22Rv1 (cell line): ENCODE results near the gene GRIA4.

ENCODE experiments used
- H3K27ac ChIP-seq: fragments of 450-650 bp; 2 replicates; pipeline ENCODE4 v1.5.1; 2017
- CTCF ChIP-seq: fragments of 450-650 bp; IDR thresholded peaks from 2 replicates; pipeline ENCODE4 v1.5.1; 2017; ENCODE audit warnings: mild to moderate bottlenecking
- ZFX ChIP-seq: fragments of 450-650 bp; IDR thresholded peaks from 2 replicates; pipeline ENCODE4 v1.6.1; 2017; ENCODE audit warnings: antibody characterized with exemption, borderline replicate concordance

GRIA4 gene

DNA sequence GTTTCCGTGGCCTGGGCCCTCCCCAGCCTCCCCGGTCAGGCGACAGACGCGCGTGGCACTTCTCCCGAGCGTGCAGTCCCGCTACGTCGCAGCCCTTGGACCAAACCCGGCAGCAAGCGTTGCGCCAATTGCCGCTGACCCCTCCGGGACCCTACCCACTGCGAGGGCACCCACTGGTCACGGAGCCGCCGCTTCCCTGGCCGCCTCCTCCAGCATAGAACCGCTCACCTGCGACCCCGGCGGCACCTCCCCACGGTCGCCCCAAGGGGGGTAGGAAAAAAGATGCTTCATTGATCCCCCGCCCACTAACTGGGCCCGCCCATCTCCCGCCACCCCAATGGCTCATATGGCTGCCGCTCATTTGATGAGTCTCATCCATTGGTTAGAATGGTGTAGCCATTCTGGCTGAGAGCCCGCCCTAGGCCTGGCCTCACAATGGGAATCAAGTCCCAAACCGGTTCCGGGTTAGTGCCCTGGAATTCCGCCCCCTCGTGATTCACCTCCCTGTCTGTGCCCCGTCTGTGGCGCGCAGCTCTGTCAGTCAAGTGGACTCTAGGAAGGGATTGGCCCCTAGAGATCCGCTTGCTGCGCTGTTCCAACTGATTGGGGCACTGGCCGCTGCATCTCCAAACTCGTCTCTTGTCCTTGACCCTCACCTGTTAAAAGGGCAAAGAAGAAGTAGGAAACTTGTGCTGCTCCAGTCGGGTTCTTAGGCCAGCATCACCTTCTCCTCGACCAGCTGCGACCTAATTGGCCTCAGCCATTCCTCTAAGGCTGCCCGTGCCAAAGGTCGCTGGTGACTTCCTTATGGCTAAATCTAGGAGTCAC is 412.3 kb downstream of the GRIA4 start, which contains the start of gene MSANTD4:
Gene MSANTD4, minus strand, starts transcription at position 274 of the 828 bp plus-strand sequence. CDS start 11,323 bp downstream, outside the sequence.
- TF ChIP-seq CTCF (no peak), ZFX (no peak)
- H3K27ac ChIP-seq = peak within 1 kb of the TSS; percentile 79

GRCh38 chr11:106022795-106023275 is 413.0 kb downstream of the GRIA4 start:
- H3K27ac ChIP-seq = peak overlapping the region; percentile 79
- TF ChIP-seq ZFX = no peak
- no peak for TF ChIP-seq CTCF

DNA sequence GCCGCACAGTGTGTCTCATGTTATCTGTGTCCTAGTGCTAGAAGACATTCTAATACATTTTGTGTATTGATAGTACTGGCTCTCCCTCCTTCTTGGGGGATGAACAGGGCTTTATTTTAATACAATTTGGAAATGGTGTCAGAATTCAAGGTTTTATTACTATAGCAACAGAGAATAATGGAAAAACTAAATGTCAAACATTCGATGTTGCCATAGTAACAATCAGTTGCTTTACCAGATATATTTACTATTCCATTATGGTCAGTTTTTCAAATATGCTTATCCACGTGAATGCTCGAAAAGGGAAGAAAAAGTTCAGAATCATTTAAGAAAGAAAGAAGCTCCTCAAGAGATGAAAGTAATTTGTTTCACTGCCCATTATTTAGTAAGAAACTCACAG is 420.7 kb downstream of the GRIA4 start:
- H3K27ac ChIP-seq = no peak overlapping the region
- no peak for TF ChIP-seq ZFX
- no peak for TF ChIP-seq CTCF

DNA sequence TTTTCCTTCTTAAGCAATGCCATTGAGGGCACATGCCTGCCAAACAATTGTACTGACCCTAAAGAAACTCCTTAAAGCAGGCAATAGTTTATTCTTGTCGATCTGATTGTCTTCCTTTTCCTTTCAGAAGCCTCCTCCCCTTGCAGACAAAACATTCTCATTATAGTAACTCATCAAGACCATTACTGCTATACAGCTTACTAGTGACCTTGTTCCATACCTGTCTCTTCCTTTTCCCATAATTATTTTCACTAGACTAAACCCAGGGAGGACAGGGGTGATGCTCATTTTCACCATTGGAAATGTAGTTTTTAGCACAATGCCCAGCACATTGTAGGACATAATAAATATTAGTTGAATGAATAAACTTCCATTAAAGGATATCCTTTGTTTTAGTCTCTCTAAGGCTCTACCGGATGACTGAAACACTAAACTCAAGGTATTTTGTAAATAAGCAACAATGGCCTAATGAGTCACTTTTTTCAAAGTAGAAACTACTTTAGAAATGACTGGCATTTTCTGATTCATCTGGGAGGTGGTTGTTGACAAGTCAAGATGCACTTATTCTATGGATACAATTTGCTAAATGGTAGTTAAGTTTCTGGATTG is 421.4 kb downstream of the GRIA4 start:
- H3K27ac ChIP-seq = no peak overlapping the region
- TF ChIP-seq ZFX (no peak), CTCF (no peak)
